Uterus (tissue), 2 donors: ENCODE results near the gene MYOCD.

Source experiments
- CTCF ChIP-seq, 4 experiments: fragments of 200-600 bp in 2 of 4; fragments of 450-650 bp in 2 of 4; sonication (generic) in 2 of 4; IDR thresholded peaks; one replicate each; pipeline ENCODE4 v1.5.1; 2016 to 2019; ENCODE audit warnings: antibody characterized with exemption in 4 of 4, mild to moderate bottlenecking in 2 of 4, moderate library complexity in 1 of 4
- POLR2A ChIP-seq, 2 donors: fragments of 450-650 bp; IDR thresholded peaks; one replicate each; pipeline ENCODE4 v1.6.1; 2016; ENCODE audit warnings: antibody characterized with exemption in 2 of 2, mild to moderate bottlenecking in 1 of 2, moderate library complexity in 1 of 2

GRCh38 chr17:12666718-12667117 is 1.0 kb downstream of the MYOCD start:
- TF ChIP-seq CTCF (IDR thresholded peaks at IDR 0.05) (no peak), POLR2A (IDR thresholded peaks at IDR 0.05) (no peak)
